Heart left ventricle (tissue), 16 donors: ENCODE measurements around the gene RPL37A. TPM values are rescaled to one million over a fixed set of nuclear protein-coding genes. Genes with fewer than 3 reads are reported as not detected.
A peak's percentile ranks its signal among the peaks of the same experiment; 100 is the strongest.

Experiments
- ATAC-seq, 4 donors: fragments of 200-7000 bp; cut with Tn5 transposase; one replicate each; pipeline ENCODE4 v1.9.1; 2020 to 2022; ENCODE audit warnings: moderate library complexity in 4 of 4, mild to moderate bottlenecking in 3 of 4, moderate number of reproducible peaks in 1 of 4
- DNase-seq, 5 donors: peaks; one replicate each; pipeline ENCODE4 v3.0.0-alpha.2; 2020
- H3K27ac ChIP-seq, 12 donors: fragments of 200-600 bp; sonication (generic) in 4 of 12; one replicate each; pipeline versions ENCODE4 v1.5.0 to v1.8.0; 2016 to 2022; ENCODE audit warnings: mild to moderate bottlenecking in 2 of 12
- H3K27me3 ChIP-seq, 9 donors: fragments of 200-600 bp; sonication (generic) in 2 of 9; one replicate each; pipeline versions ENCODE4 v1.5.1 to v1.8.0; 2016 to 2022; ENCODE audit warnings: mild to moderate bottlenecking in 3 of 9
- H3K36me3 ChIP-seq, 9 donors: fragments of 200-600 bp; sonication (generic) in 2 of 9; one replicate each; pipeline versions ENCODE4 v1.5.0 to v1.8.0; 2018 to 2022; ENCODE audit warnings: mild to moderate bottlenecking in 2 of 9
- H3K4me1 ChIP-seq, 12 donors: fragments of 200-600 bp; sonication (generic) in 4 of 12; one replicate each; pipeline versions ENCODE4 v1.5.0 to v1.8.0; 2016 to 2022; ENCODE audit warnings: mild to moderate bottlenecking in 3 of 12
- H3K4me3 ChIP-seq, 12 donors: fragments of 200-600 bp; sonication (generic) in 4 of 12; one replicate each; pipeline versions ENCODE4 v1.5.0 to v1.8.0; 2017 to 2022; ENCODE audit warnings: mild to moderate bottlenecking in 9 of 12, moderate library complexity in 4 of 12
- H3K9me3 ChIP-seq, 12 donors: fragments of 200-600 bp; sonication (generic) in 4 of 12; one replicate each; pipeline versions ENCODE4 v1.5.0 to v1.8.0; 2016 to 2022; ENCODE audit warnings: mild to moderate bottlenecking in 1 of 12
- POLR2A ChIP-seq, 2 donors: fragments of 450-650 bp; IDR thresholded peaks; one replicate each; pipeline ENCODE4 v1.6.1; 2017; ENCODE audit warnings: antibody characterized with exemption in 2 of 2, mild to moderate bottlenecking in 2 of 2, moderate library complexity in 2 of 2
- WGBS, 4 donors: extraction: QIAGEN DNeasy Blood & Tissue Kit in 2 of 4; methylation state at CpG; one replicate each; pipeline versions ENCODE4 v1.1.5 to v1.1.7; 2013 to 2018; 5-methylcytosine and 5-hydroxymethylcytosine counted together
- intact Hi-C, 10 donors: fragments of 100-400 bp; cut with DNase I; formaldehyde crosslinking; loops; one replicate each; pipeline versions ENCODE4 v1.11.1 to v1.14.2; 2022
- polyA plus RNA-seq, 2 donors: library from polyadenylated mRNA; stranded (reverse); fragments of 200-250 nt; gene quantifications; one replicate each; pipeline ENCODE4 v1.2.3, GENCODE V29; 2013
- total RNA-seq, 9 donors: library from RNA; depleted of rRNA in 2 of 9; stranded (reverse); fragments of >200 nt in 2 of 9; fragmentation: NEBNext Ultra II Directional in 3 of 9; extraction: Animal tissue kit (Norgen Biotek cat#: 25700) in 3 of 9; gene quantifications; one replicate each; pipeline versions ENCODE4 v1.1.0 to v1.2.4, GENCODE V29; 2016 to 2023
- TF ChIP-seq, protein P1 (sequence below), 12 donors: fragments of 200-600 bp; sonication (generic) in 4 of 12; IDR thresholded peaks; one replicate each; pipeline versions ENCODE4 v1.5.0 to v1.8.0; 2018 to 2022; ENCODE audit warnings: antibody characterized with exemption in 12 of 12, mild to moderate bottlenecking in 5 of 12
- donor health status: ischemic (EF 13 %, LVEDD 7.1; RV severe dilation, severe dysfunction).
- donor health status: healthy with polysubstance abuse.
- donor health status: DM: no; HTN: yes; CAD: no.
- donor health status: DM: no; HTN: no; CAD: no.
- donor health status: ischemic (EF 25% LVEDD 6.9; RV normal size, moderate dysfunction).
- donor health status: ischemic (EF 25% LVEDD 5.7; RV mildly dilated, moderate dysfunction).
- donor health status: healthy.
- donor health status: DM: yes; HTN: yes; CAD: no.
- donor health status: ischemic (EF 35%, LVEDD 5.7; RV mildly dilated, moderate dysfunction).
- donor health status: nonischemic (EF 11% LVEDD 7.7; RV severe dilation, severe dysfunction).
- donor health status: DM: yes; HTN: yes; CAD: no.
- donor health status: PGD.
- donor health status: ischemic (EF 29% LVEDD 5.4; RV normal size, mild dysfunction).
- donor health status: nonischemic (EF 23%, LVEDD 6.1; RV moderate dilation, normal function).

The RPL37A gene
- total and polyA plus RNA-seq, 11 donors, result 602 to 3,426 (median 1,988) TPM

DNA sequence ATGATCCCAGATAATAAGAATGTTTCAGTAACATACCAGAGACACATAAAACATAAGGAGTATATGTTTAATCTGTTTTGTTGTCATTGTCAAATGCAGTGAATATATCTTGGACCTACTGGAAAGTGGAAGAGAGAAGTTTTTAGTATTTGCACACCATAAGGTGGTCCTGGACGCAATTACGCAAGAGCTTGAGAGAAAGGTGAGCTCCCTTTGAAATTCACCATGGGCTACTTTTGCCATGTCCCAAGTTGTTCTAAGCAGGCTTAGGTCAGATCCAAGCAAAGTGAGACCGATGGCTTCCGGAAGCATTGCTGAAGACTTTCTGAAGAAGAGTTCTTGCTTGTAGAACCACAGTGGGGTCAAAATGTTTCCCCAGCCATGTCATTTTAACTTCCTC lies 30.8 kb upstream of the RPL37A start:
- DNase-seq (no peak), ATAC-seq (no peak)
- H3K27me3 ChIP-seq, result no peaks in the 10 kb centered on the region
- 91 to 95% (median 95%) methylated on average over 4 of the region's 4 CpGs for WGBS, 4 donors
- intact Hi-C loops, result no loop called here
- H3K9me3 ChIP-seq, result no peaks in the 10 kb centered on the region
- TF ChIP-seq, protein P1, sequence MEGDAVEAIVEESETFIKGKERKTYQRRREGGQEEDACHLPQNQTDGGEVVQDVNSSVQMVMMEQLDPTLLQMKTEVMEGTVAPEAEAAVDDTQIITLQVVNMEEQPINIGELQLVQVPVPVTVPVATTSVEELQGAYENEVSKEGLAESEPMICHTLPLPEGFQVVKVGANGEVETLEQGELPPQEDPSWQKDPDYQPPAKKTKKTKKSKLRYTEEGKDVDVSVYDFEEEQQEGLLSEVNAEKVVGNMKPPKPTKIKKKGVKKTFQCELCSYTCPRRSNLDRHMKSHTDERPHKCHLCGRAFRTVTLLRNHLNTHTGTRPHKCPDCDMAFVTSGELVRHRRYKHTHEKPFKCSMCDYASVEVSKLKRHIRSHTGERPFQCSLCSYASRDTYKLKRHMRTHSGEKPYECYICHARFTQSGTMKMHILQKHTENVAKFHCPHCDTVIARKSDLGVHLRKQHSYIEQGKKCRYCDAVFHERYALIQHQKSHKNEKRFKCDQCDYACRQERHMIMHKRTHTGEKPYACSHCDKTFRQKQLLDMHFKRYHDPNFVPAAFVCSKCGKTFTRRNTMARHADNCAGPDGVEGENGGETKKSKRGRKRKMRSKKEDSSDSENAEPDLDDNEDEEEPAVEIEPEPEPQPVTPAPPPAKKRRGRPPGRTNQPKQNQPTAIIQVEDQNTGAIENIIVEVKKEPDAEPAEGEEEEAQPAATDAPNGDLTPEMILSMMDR (IDR thresholded peaks at IDR 0.05), result no peak
- no peak for TF ChIP-seq POLR2A (IDR thresholded peaks at IDR 0.05)
- peaks cover 0 to 8% (median 0%) of the 10 kb centered on the region in 12 donors for H3K4me1 ChIP-seq
- H3K27ac ChIP-seq, result no peak overlapping the region
- H3K4me3 ChIP-seq, result no peak overlapping the region
- peaks cover 0 to 80% (median 42%) of the 10 kb centered on the region in 9 donors for H3K36me3 ChIP-seq

DNA sequence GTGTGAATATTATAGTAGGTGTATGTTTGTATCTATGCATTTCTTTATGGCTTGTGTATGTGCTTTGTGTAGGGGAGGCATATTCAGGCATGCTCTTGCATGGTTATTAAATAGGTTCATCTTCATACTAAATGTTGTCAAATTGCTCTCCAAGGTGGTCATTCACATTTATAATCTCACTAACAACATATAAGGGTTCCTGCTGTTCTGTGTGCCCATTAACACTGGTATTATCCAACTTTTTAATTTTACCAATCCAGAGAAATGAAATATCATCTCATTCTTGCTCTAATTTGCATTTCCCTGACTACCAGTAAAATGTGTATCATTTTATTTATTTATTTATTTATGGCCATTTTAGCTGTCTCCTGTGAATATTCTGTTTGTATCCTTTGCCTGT lies 29.0 kb upstream of the RPL37A start:
- H3K27ac ChIP-seq, result no peak overlapping the region
- H3K4me3 ChIP-seq, result no peak overlapping the region
- no peaks in the 10 kb centered on the region for H3K4me1 ChIP-seq
- intact Hi-C loops, result no loop called here
- no peaks in the 10 kb centered on the region for H3K27me3 ChIP-seq
- ATAC-seq (no peak), DNase-seq (no peak)
- no peaks in the 10 kb centered on the region for H3K9me3 ChIP-seq
- H3K36me3 ChIP-seq, result peaks cover 0 to 85% (median 51%) of the 10 kb centered on the region in 9 donors
- TF ChIP-seq, protein P1 (IDR thresholded peaks at IDR 0.05), result no peak
- TF ChIP-seq POLR2A (IDR thresholded peaks at IDR 0.05), result no peak

DNA sequence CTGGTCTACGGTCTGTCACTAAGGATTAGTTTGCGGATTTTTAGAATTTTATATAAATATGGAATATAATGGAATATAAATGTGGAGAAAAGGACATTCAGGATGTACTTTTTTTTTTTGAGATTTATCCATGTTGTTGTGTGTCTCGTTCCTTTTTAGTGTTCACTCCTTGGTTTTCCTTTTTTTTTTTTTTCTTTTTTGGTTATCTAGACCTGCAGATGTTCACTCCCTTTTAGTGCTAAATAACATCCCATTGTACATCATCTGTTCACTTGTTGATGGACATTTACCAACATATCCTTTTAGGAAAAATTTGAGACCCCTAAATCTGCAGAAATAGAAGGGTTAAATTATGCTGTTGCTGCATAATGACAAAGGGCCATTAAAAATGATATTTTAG lies 25.5 kb upstream of the RPL37A start:
- ATAC-seq (no peak), DNase-seq (no peak)
- no peak overlapping the region for H3K27ac ChIP-seq
- no peak for TF ChIP-seq POLR2A (IDR thresholded peaks at IDR 0.05)
- TF ChIP-seq, protein P1 (IDR thresholded peaks at IDR 0.05), result no peak
- H3K27me3 ChIP-seq, result no peaks in the 10 kb centered on the region
- WGBS, 4 donors, result 83 to 91% (median 88%) methylated on average over 3 of the region's 3 CpGs
- H3K4me1 ChIP-seq, result peaks cover 0 to 28% (median 0%) of the 10 kb centered on the region in 12 donors
- peaks cover 0 to 84% (median 64%) of the 10 kb centered on the region in 9 donors for H3K36me3 ChIP-seq
- no peaks in the 10 kb centered on the region for H3K9me3 ChIP-seq
- intact Hi-C loops, result no loop called here
- no peak overlapping the region for H3K4me3 ChIP-seq

DNA sequence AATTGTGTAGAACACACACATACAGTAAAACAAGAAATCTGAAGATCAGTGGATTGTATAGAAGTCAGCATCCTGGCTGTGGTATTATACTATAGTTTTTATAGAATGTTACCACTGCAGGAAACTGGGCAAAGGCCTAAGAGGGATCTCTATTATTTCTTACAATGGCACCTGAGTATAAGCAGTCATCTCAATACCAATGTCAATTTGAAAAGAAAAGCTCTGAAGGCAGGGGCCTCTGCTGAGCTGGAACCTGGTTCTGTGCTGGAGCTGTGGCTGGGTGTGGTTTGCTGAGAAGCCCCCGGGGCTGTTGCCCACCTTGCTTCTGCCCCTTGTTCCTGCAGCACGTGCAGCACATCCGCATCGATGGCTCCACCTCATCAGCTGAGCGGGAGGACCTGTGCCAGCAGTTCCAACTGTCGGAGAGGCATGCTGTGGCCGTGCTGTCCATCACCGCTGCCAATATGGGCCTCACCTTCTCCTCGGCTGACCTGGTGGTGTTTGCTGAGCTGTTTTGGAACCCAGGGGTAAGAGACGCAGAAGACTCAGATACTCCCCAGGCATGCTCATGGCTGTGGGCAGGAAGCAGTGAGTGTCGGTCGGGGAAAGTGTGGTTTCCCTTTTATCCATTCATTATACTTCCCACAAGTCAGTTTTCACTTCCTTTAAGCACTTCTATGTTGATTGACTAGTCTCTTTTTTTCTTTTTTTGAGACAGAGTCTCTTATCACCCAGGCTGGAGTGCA lies 23.5 kb upstream of the RPL37A start:
- Histone ChIP-seq H3K9me3 (no peaks in the 10 kb centered on the region), H3K27me3 (no peaks in the 10 kb centered on the region), H3K4me3 (peak overlapping the region in 1 of 12 donors; percentile 25), H3K4me1 (peaks cover 0 to 33% (median 0%) of the 10 kb centered on the region in 12 donors), H3K36me3 (peaks cover 0 to 84% (median 66%) of the 10 kb centered on the region in 9 donors), H3K27ac (peak overlapping the region in 1 of 12 donors; percentile 40)
- no peak for DNase-seq
- ATAC-seq, result peak in 1 of 4 donors; percentile 33
- intact Hi-C loops, result no loop called here
- TF ChIP-seq POLR2A (IDR thresholded peaks at IDR 0.05), result no peak
- TF ChIP-seq, protein P1 (IDR thresholded peaks at IDR 0.05), result no peak
- 84 to 91% (median 88%) methylated on average over 12 of the region's 12 CpGs for WGBS, 4 donors
